OCI-LY3 (cell line): ENCODE measurements around the gene SNCG.

Experiments used
- CTCF ChIP-seq: fragments of 200-600, 300-600 bp; sonication (generic); IDR thresholded peaks from 2 replicates; pipeline ENCODE4 v1.5.1; 2014; ENCODE audit warnings: antibody characterized with exemption, low read length, low read depth
- EZH2phosphoT487 ChIP-seq: fragments of 200-600 bp; shearing (Covaris generic); IDR thresholded peaks from 2 replicates; pipeline ENCODE4 v1.6.1; 2018; ENCODE audit warnings: antibody characterized with exemption, mixed run types, low read depth

GRCh38 chr10:86981716-86982115 is 23.3 kb downstream of the SNCG start:
- TF ChIP-seq CTCF (no peak), EZH2phosphoT487 (no peak)
